Measurements from ENCODE around the gene ATE1.

DNA sequence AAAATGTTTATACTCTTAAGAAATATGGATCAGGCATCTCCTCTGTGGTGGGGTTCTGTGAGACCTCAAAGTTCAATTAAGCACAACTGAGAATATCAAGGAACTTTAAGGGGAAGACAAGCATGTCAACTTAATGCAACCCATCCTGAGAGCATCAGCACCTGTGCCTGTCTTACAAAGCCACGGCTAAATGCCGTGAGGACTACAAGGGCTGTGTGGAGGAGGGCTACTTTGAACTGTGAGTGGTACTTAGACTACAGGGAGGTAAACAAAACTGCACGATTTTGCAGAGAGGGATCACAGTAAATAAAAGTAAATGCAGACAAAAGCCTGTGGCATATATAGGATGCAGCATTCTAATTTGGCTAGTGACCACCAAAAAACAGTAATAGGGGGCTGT, 139.1 kb downstream of the ATE1 start:
- TF ChIP-seq, protein P1, sequence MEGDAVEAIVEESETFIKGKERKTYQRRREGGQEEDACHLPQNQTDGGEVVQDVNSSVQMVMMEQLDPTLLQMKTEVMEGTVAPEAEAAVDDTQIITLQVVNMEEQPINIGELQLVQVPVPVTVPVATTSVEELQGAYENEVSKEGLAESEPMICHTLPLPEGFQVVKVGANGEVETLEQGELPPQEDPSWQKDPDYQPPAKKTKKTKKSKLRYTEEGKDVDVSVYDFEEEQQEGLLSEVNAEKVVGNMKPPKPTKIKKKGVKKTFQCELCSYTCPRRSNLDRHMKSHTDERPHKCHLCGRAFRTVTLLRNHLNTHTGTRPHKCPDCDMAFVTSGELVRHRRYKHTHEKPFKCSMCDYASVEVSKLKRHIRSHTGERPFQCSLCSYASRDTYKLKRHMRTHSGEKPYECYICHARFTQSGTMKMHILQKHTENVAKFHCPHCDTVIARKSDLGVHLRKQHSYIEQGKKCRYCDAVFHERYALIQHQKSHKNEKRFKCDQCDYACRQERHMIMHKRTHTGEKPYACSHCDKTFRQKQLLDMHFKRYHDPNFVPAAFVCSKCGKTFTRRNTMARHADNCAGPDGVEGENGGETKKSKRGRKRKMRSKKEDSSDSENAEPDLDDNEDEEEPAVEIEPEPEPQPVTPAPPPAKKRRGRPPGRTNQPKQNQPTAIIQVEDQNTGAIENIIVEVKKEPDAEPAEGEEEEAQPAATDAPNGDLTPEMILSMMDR (IDR thresholded peaks at IDR 0.05; ENCODE audit: poor library complexity) = no peak
- TF ChIP-seq EZH2 (IDR thresholded peaks at IDR 0.05; ENCODE audit: borderline replicate concordance) = no peak
- TF ChIP-seq EZH2phosphoT487 (IDR thresholded peaks at IDR 0.05; ENCODE audit: low read depth, severe bottlenecking, unreplicated experiment) = no peak

All from hepatocyte (in vitro differentiated cells).